CMK (cell line): ENCODE measurements around the gene MAP4K4.

Experiments
- DNase-seq: peaks from one replicate; pipeline ENCODE4 v3.0.0-alpha.2; 2010; ENCODE audit warnings: low read depth

The MAP4K4 gene

DNA sequence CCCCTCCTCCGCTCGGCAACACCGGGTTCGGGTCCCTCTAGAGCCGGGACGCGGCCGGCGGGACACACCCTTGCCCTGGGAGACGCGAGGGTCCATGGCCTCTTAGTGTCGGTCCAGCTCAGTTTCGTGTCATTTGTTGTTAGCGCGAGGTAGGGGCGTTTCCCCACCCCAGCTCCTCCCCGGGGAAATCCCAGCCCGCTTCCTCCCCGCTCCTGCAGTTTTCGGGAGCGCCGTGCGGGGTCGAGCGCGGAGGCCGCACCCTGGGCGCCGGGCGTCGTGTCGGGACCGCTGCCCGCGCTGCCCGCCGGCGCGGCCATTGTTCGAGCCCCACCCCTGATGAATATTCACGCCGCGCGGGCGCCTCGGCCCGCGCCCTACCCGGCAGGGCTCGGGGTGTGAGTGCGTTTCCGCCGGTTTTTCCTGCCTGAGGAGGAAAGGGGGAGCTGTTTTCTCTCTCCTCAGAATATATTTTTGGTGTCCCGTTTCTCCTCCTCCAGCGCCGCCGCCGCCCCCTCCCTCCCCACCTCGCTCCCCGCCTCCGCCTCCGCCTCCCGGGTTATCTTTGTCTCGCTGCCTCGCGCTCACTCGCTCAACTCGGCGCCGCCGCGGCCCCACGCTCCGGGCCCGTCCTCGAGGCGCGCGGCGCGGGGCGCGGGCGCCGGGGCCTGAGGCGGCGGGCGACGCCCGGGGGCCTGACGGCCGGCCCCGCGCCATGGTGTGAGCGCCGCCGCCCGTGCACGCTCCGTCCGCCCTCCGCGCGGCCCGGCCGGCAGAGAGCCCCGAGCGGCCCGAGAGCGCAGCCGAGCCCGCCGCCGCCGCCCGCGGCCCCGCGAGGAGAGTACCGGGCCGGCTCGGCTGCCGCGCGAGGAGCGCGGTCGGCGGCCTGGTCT, at the start of gene MAP4K4:
MAP4K4 (plus strand) TSS at position 584 of the 890 bp plus-strand sequence. CDS start 374 bp downstream, outside the sequence.
- peak; percentile 39 for DNase-seq

GRCh38 chr2:101653469-101653868, 44.0 kb upstream of the MAP4K4 start:
- DNase-seq = no peak

DNA sequence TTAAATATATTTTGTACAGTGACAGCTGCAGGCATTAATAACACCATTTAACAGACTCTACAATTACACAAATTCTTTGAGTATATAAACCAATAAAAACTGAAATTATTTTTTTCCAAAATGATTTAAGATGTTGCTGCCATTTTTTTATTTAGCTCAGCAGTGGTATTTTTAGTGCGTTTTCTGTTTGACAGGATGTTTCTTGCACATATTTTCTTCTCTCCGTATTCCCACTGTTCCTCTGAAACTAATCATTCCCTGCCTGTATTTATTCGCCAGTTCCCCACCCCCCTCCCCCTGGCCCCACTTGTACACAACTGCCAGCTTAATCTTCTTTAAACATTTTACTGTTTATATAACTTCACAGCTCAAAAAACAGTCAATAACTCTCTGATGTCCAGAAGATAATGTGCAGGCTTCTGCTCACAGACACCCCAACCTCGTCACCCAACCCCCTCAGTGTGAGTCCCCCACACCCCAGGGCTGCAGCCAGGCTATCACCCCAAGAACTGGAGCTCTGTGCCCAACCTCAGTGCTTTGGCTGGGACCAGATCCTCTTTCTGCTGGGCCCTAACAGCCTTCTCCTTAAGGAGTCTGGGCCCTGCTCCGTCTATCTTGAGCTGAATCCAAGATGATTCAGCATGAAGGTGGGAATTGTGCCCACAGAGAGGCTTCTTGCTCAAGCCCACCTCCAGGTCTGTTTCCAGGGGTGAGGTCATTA, 41.6 kb upstream of the MAP4K4 start:
- no peak for DNase-seq

DNA sequence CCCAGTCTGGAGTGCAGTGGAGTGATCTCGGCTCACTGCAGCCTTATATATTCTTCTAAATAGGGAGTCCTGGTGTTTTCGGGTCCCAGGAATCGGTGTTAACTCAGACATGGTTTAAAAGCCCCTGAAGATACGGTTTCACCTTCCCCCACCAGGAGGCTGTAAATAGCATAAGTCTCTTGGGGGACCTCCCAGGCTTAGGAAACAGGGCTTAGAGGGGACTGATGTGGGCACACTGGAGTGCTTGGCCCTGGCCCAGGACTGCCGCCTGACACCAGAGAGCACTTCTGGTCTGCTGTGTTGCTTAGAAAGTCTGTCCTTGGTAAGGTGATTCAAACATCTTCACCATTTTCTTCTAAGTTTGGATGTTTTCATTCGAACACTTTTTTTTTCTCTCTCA, 39.7 kb upstream of the MAP4K4 start:
- DNase-seq = no peak

DNA sequence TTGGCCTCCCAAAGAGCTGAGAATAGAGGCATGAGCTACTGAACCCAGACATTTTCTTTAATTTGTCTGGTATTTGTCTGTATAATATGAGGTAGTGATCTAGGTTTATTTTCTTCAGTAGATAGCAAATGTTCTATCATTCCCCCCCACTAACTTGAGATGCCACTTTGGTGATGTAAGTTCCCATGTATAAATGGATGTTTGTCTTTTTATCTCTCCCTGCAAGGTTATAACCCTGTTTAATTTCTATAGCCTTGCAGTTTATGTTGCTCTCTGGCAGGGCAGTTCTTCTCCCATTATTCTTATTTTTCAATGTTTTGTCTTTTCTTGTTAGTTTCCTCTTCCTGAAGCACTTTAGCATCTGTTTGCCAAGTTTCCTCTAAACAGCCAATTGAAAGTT, 39.1 kb upstream of the MAP4K4 start:
- DNase-seq = no peak

- DNase-seq = no peak
Measured at GRCh38 chr2:101665312-101665711, 32.2 kb upstream of the MAP4K4 start.

DNA sequence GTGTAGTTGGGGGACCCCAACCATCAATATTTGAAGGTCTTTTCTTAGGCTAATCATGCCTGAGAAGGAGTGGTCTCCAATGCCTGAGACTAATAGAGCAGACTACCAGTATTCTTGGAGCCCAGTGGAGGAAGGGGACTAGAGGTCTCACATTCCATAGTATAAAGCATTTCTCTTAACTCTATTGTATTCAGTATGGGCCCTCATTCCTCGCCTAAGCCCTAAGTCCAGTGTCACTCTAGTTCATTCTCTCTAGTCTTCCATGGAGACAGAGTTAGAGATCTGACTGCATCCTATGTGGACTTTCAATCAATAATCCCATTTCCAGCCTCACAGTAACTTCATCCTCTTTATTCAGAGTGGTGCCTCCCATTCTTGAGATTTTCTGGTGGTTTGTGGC, 29.7 kb upstream of the MAP4K4 start:
- DNase-seq = no peak

GRCh38 chr2:101672047-101672446, 25.5 kb upstream of the MAP4K4 start:
- no peak for DNase-seq

GRCh38 chr2:101673920-101674319, 23.6 kb upstream of the MAP4K4 start:
- no peak for DNase-seq

DNA sequence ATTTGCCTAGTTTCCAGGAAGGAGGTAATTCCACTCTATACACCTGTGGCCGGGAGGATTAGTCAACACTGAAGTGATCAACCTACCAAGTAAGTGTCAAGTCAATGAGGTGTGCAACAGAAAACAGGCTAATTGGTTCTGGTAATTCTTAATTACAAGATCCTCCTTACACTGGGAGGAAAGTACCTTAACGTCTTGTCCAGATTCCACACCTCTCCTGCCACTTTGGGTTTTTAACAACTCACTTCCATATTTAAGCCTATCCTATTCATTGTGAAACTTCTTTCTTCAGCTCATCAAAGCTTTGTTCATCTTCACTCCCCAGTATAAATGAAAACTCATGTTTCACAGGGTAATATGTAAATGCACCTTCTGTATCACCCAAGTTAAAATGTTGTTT, 22.0 kb upstream of the MAP4K4 start:
- DNase-seq = no peak

GRCh38 chr2:101676674-101677073, 20.8 kb upstream of the MAP4K4 start:
- no peak for DNase-seq

GRCh38 chr2:101677658-101678057, 19.8 kb upstream of the MAP4K4 start:
- DNase-seq = no peak

DNA sequence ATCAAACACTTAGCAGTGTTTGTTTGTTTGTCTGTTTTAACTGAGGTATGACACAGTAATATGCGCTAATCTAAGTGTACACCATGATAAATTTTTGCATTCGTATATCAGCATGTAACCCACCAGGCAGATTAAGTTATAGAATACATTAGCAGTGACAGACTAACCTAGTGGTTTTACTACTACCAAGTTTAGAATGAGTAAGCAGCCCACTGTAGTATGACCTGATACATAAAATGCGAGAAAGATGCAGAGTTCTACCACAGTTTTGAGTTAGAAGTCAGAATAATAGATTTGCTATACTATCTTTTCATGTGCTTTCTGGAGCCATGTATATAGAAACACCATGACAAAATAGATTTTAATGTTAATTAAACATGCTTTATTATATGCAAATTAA, 19.1 kb upstream of the MAP4K4 start:
- no peak for DNase-seq

DNA sequence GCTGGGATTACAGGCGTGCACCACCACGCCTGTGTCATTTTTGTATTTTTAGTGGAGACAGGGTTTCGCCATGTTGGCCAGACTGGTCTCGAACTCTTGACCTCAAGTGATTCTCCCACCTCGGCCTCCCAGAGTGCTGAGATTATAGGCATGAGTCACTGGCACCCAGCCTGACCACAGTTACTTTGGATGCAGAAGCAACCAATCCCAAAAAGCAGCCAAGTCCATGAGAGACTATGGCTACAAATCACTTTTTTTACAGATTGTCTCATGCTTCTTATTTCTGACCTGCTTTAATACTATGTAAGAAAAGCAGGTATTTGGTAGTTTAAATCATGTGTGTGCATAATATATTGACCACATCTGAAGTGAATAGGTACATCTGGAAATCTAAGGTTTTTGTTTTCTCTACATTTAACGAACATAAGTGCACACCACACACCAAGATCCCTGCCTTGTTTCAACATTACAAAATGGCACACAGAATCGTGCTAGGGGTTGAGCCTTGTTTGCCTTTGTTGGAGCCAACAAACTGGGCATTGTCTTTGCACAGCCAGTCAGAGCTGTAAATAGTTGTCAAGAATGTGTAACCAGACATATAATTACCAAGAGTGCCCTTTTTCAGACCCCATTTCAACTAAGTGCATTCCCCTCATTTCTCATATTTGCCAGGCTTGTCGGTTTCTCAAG, 18.3 kb upstream of the MAP4K4 start:
- DNase-seq = no peak

- no peak for DNase-seq
Measured at GRCh38 chr2:101679801-101680487, 17.6 kb upstream of the MAP4K4 start.

DNA sequence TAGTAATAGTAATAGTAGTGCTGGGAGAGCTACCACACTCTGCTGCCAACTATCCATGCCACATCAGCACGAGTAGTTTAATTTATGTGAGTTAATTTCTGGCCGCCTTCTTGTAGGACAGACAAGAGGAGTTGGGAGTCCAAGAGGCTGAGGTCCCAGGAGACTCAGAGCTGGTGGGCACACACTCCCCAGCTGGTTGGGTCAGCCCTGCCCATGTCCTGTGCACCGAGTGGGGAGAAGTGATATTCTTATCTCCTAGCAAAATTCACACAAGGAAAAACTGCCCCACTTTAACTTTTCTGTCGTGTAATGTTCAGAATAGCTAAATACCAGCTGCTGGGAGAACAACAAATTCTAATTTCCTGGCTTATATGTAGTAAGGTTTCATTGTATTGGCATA, 15.2 kb upstream of the MAP4K4 start:
- DNase-seq = no peak

DNA sequence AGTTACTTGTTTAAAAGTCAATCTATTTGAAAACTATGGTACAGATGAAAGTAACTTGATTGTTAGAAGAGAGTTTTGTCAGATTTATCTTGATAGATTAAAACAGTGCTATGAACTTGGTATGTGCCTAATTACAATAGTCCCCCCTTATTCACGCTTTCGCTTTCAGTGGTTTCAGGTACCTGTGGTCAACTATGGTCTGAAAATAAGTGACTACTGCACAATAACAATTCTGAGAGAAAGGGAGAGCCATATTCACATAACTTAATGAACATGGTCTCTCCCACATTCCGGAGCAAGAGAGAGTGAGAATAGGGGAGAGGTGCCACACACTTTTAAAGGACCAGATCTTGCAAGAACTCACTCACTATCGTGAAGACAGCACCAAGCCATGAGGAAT, 13.2 kb upstream of the MAP4K4 start:
- no peak for DNase-seq

- no peak for DNase-seq
Measured at GRCh38 chr2:101688261-101688660, 9.2 kb upstream of the MAP4K4 start.

GRCh38 chr2:101689114-101689825, 8.2 kb upstream of the MAP4K4 start:
- no peak for DNase-seq

DNA sequence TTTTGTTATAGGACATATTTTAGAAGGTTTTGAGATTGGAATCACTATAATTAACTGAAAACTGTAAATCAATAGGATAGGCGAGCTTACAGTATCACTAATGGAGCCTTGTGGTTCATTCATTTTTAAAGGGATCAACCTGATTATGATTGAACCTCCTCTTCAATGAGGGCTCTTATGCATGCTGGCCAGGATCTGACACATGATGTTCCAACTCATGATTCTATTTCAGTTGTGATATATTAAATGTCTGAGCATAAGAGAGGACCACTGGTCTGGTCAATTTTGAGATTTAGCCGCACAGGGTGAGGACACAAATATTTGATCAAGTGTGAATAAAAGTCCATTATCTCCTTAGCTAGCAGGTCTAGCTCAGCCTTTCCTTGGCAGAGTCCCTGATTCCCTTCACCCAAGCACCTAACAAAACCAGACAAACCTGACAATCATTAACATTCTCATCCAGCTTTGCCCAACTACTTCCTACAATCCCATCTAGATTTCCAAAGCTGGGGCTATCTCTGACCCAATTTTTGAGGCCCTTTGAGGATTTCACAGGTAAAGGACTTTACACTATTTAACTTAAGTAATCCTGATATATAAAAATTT, 6.9 kb upstream of the MAP4K4 start:
- no peak for DNase-seq

DNA sequence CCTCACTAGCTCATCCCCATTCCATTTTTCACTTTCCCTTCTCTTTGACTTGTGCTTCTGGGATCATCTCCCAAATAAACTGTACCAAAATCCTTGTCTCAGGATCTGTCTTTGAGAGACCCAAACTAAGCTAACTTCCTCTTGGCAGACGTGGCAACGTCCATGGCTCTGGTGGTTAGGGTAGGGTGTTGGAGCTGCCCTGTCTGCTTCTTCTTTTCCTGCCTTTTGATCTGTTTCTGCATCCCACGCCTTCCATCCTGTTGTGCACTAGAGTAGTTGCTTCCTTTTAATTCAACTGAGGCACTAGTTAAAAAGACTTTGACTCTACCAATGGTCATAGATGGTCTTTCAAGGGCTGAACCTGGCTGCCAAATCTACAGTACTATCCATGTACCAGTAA, 5.5 kb upstream of the MAP4K4 start:
- no peak for DNase-seq
